HepG2 (cell line): ENCODE results near the gene KIFAP3. TPM values are rescaled to one million over a fixed set of nuclear protein-coding genes. Genes with fewer than 3 reads are reported as not detected.
A peak's percentile ranks its signal among the peaks of the same experiment; 100 is the strongest.

Source experiments
- E2F5 ChIP-seq: sonication (generic); formaldehyde crosslinking; conservative IDR thresholded peaks from 2 replicates; pipeline ENCODE4 v1.4.0; 2020; ENCODE audit warnings: missing genetic modification reagents
- ELF3 ChIP-seq: IDR thresholded peaks from 2 replicates; pipeline ENCODE4 v1.6.1; 2016; ENCODE audit warnings: missing genetic modification reagents, missing compliant biosample characterization
- FOXJ3 ChIP-seq: sonication (generic); formaldehyde crosslinking; IDR thresholded peaks from 2 replicates; pipeline ENCODE4 v1.4.0; 2020; ENCODE audit warnings: missing genetic modification reagents, mild to moderate bottlenecking, borderline replicate concordance
- HNF4A ChIP-seq: sonication (generic); formaldehyde crosslinking; IDR thresholded peaks from 2 replicates; pipeline ENCODE4 v1.4.0; 2020; ENCODE audit warnings: missing genetic modification reagents
- MED1 ChIP-seq: sonication (generic); formaldehyde crosslinking; IDR thresholded peaks from 2 replicates; pipeline ENCODE4 v1.4.0; 2020; ENCODE audit warnings: missing genetic modification reagents
- RNF219 ChIP-seq: sonication (generic); formaldehyde crosslinking; IDR thresholded peaks from 2 replicates; pipeline ENCODE4 v1.5.0; 2020; ENCODE audit warnings: mild to moderate bottlenecking, missing genetic modification reagents
- SP2 ChIP-seq: sonication (generic); formaldehyde crosslinking; IDR thresholded peaks from 2 replicates; pipeline ENCODE4 v1.5.1; 2020; ENCODE audit warnings: mild to moderate bottlenecking, missing genetic modification reagents
- SP5 ChIP-seq: IDR thresholded peaks from 2 replicates; pipeline ENCODE4 v1.6.1; 2016; ENCODE audit warnings: low read depth, borderline replicate concordance
- ZBTB26 ChIP-seq: IDR thresholded peaks from 2 replicates; pipeline ENCODE4 v1.6.1; 2016; ENCODE audit warnings: missing compliant biosample characterization, missing genetic modification reagents, borderline replicate concordance
- ZFP36L2 ChIP-seq: sonication (generic); formaldehyde crosslinking; IDR thresholded peaks from 2 replicates; pipeline ENCODE4 v1.4.0; 2020; ENCODE audit warnings: missing genetic modification reagents
- ZFX ChIP-seq: sonication (generic); formaldehyde crosslinking; IDR thresholded peaks from 2 replicates; pipeline ENCODE4 v1.4.0; 2020; ENCODE audit warnings: mild to moderate bottlenecking, low read depth, missing genetic modification reagents, moderate library complexity
- ZFY ChIP-seq: sonication (generic); formaldehyde crosslinking; IDR thresholded peaks from 2 replicates; pipeline ENCODE4 v1.4.0; 2020; ENCODE audit warnings: missing genetic modification reagents
- ZNF160 ChIP-seq: sonication (generic); formaldehyde crosslinking; IDR thresholded peaks from 2 replicates; pipeline ENCODE4 v1.8.0; 2022; ENCODE audit warnings: mild to moderate bottlenecking, inconsistent platforms, missing genetic modification reagents
- ZNF256 ChIP-seq: sonication (generic); formaldehyde crosslinking; conservative IDR thresholded peaks from 2 replicates; pipeline ENCODE4 v1.4.0; 2020; ENCODE audit warnings: missing genetic modification reagents
- ZNF577 ChIP-seq: sonication (generic); formaldehyde crosslinking; IDR thresholded peaks from 2 replicates; pipeline ENCODE4 v1.4.0; 2020; ENCODE audit warnings: mild to moderate bottlenecking, low read depth, missing genetic modification reagents, borderline replicate concordance
- ZNF7 ChIP-seq: IDR thresholded peaks from 2 replicates; pipeline ENCODE4 v1.6.1; 2016; ENCODE audit warnings: missing biosample characterization, missing genetic modification reagents
- ZNF782 ChIP-seq: sonication (generic); formaldehyde crosslinking; IDR thresholded peaks from 2 replicates; pipeline ENCODE4 v1.4.0; 2020; ENCODE audit warnings: missing genetic modification reagents, mild to moderate bottlenecking, borderline replicate concordance
- polyA plus RNA-seq, 8 experiments: library from polyadenylated mRNA; depleted of rRNA in 3 of 8; stranded (reverse) in 7 of 8; unstranded in 1 of 8; fragments of >200 nt; fragmentation: Illumina TruSeq in 4 of 8; extraction: Trizol in 4 of 8; gene quantifications; 2 replicates each; pipeline versions ENCODE4 v1.2.1 to v1.2.3, GENCODE V29; 2011 to 2016; ENCODE audit warnings: low read depth in 4 of 8, missing spikeins in 1 of 8, mixed read lengths in 1 of 8; ENCODE audit not compliant: insufficient read depth in 1 of 8
- total RNA-seq, 5 experiments: library from RNA; depleted of rRNA; stranded (reverse); fragments of >200 nt; fragmentation: Illumina TruSeq; extraction: Trizol; gene quantifications; 2 replicates each; pipeline ENCODE4 v1.2.3, GENCODE V29; 2016; ENCODE audit warnings: low read depth in 1 of 5
- TF ChIP-seq, protein P1 (sequence below): sonication (generic); IDR thresholded peaks from 2 replicates; pipeline ENCODE4 v1.6.1; 2016; ENCODE audit warnings: low read depth, borderline replicate concordance
- TF ChIP-seq, protein P2 (sequence below): sonication (generic); formaldehyde crosslinking; IDR thresholded peaks from 2 replicates; pipeline ENCODE4 v1.4.0; 2020; ENCODE audit warnings: mild to moderate bottlenecking, missing genetic modification reagents
- TF ChIP-seq, protein P3 (sequence below): sonication (generic); formaldehyde crosslinking; IDR thresholded peaks from 2 replicates; pipeline ENCODE4 v1.9.0; 2022; ENCODE audit warnings: missing genetic modification reagents, mild to moderate bottlenecking, borderline replicate concordance

KIFAP3 gene
- total and polyA plus RNA-seq, 2 of the 13 experiments (the other 11 are each of a cell fraction or from before 2014, with no cell fraction given): 3.4 to 10.0 TPM

DNA sequence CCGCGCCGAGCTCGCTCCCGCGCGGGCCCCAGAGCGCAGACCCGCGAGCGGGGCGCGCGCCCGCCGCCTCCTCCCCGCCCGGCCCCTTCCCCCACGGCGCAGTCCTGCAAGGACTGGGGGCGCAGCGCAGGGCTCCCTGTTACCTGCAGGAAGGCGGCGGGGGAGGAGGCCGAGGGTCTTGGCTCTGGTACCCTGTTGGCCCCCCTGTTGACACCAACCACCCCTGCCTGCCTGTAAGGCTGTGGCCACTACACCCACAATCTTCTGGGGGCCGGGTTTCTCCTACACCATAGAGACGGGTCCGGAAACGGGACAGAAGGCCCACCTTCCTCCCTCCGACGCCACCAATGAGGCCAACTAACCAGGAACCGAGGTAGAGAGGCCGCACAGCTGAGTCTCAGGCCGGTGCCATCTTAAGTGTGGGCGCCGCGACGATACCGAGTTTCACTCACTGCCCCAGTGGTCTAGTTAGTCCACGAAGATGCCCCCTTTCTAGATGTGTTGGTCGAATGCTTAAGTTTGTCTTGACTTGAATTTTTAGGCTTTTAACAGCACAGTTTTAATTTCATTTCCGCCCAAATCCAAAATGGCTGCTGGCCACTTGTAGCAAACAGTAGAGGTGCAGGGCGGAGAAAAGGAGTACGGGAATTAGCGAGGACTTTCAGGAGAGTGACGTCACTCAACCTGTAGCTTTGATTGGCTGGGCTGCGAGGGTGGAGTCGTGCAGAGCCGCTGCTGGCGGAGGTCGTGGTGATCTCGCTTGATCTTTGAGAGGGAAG, 180.7 kb downstream of the KIFAP3 start, which contains the start of gene SCYL3 (continued):
- TF ChIP-seq, protein P1, sequence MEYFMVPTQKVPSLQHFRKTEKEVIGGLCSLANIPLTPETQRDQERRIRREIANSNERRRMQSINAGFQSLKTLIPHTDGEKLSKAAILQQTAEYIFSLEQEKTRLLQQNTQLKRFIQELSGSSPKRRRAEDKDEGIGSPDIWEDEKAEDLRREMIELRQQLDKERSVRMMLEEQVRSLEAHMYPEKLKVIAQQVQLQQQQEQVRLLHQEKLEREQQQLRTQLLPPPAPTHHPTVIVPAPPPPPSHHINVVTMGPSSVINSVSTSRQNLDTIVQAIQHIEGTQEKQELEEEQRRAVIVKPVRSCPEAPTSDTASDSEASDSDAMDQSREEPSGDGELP: peak; percentile 79; the same call in 1 of the 2 replicates
- TF ChIP-seq ELF3 (peak; percentile 95), ZNF782 (CRISPR knock-in tag) (no peak), RNF219 (CRISPR knock-in tag) (no peak), E2F5 (no peak), SP5 (no peak), ZBTB26 (CRISPR knock-in tag) (0 out of 2 replicates have a peak, but pooled peaks have one; percentile 60), SP2 (peak; percentile 78), ZNF7 (CRISPR knock-in tag) (no peak), ZFP36L2 (CRISPR knock-in tag) (no peak), ZNF256 (CRISPR knock-in tag) (no peak), ZFX (peak; percentile 86), ZNF160 (no peak), MED1 (peak; percentile 35; the same call in 1 of the 2 replicates), ZNF577 (CRISPR knock-in tag) (no peak), FOXJ3 (CRISPR knock-in tag) (peak; percentile 28; the same call in 1 of the 2 replicates), HNF4A (CRISPR knock-in tag) (no peak), ZFY (peak; percentile 77)
- TF ChIP-seq, protein P2, sequence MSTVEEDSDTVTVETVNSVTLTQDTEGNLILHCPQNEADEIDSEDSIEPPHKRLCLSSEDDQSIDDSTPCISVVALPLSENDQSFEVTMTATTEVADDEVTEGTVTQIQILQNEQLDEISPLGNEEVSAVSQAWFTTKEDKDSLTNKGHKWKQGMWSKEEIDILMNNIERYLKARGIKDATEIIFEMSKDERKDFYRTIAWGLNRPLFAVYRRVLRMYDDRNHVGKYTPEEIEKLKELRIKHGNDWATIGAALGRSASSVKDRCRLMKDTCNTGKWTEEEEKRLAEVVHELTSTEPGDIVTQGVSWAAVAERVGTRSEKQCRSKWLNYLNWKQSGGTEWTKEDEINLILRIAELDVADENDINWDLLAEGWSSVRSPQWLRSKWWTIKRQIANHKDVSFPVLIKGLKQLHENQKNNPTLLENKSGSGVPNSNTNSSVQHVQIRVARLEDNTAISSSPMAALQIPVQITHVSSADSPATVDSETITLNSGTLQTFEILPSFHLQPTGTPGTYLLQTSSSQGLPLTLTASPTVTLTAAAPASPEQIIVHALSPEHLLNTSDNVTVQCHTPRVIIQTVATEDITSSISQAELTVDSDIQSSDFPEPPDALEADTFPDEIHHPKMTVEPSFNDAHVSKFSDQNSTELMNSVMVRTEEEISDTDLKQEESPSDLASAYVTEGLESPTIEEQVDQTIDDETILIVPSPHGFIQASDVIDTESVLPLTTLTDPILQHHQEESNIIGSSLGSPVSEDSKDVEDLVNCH (CRISPR knock-in tag): no peak
- TF ChIP-seq, protein P3, sequence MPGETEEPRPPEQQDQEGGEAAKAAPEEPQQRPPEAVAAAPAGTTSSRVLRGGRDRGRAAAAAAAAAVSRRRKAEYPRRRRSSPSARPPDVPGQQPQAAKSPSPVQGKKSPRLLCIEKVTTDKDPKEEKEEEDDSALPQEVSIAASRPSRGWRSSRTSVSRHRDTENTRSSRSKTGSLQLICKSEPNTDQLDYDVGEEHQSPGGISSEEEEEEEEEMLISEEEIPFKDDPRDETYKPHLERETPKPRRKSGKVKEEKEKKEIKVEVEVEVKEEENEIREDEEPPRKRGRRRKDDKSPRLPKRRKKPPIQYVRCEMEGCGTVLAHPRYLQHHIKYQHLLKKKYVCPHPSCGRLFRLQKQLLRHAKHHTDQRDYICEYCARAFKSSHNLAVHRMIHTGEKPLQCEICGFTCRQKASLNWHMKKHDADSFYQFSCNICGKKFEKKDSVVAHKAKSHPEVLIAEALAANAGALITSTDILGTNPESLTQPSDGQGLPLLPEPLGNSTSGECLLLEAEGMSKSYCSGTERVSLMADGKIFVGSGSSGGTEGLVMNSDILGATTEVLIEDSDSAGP (CRISPR knock-in tag): no peak; the same call in 1 of the 2 replicates
